ENCODE results near the gene BSN. TPM values are rescaled to one million over a fixed set of nuclear protein-coding genes. Genes with fewer than 3 reads are reported as not detected.

BSN gene
- total and polyA plus RNA-seq, 5 experiments from 2014 or later, result 0.19 to 0.23 (median 0.22) TPM; not detected in 2

DNA sequence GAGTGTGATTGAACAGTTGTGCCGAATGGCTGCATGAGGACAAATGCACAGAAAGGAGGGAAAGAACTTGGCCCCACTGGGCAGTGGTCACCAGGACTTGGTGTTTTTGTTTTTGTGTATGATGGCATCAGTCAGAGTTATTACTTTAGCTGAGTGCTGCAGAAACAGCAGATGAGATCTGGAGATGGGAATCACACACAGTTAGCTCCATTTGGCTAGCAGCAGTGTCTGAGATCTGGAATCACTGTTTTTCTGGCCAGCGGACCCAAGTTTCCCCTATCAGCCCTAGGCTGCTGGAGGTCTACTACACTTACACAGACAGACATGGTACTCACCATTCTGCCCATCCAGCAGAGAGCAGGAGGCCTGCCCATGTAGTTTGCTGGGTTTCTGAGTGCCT, 74.0 kb downstream of the BSN start:
- H3K4me1 Mint-ChIP-seq, result peaks cover 0 to 1% (median 0%) of the 10 kb centered on the region in 4 donors
- peaks cover 0 to 3% (median 0%) of the 10 kb centered on the region in 3 donors for H3K36me3 Mint-ChIP-seq
- H3K4me3 Mint-ChIP-seq, result no peak overlapping the region
- no peak overlapping the region for H3K27ac Mint-ChIP-seq
- POLR2A ChIA-PET, result no interaction called here
- DNase-seq, result no peak
- H3K9me3 Mint-ChIP-seq, result peaks cover 0 to 4% (median 0%) of the 10 kb centered on the region in 9 donors
- H3K27me3 Mint-ChIP-seq, result peaks cover 0 to 10% (median 5%) of the 10 kb centered on the region in 5 donors
- no peak for ATAC-seq

GRCh38 chr3:49629451-49629850, 75.2 kb downstream of the BSN start:
- Mint-ChIP-seq H3K4me1 (peaks cover 0 to 1% (median 0%) of the 10 kb centered on the region in 4 donors), H3K27ac (no peak overlapping the region), H3K4me3 (no peak overlapping the region), H3K36me3 (peaks cover 0 to 3% (median 0%) of the 10 kb centered on the region in 3 donors), H3K27me3 (peaks cover 0 to 10% (median 5%) of the 10 kb centered on the region in 5 donors), H3K9me3 (peaks cover 0 to 4% (median 0%) of the 10 kb centered on the region in 9 donors)
- ATAC-seq (no peak), DNase-seq (no peak)
- POLR2A ChIA-PET, result no interaction called here

DNA sequence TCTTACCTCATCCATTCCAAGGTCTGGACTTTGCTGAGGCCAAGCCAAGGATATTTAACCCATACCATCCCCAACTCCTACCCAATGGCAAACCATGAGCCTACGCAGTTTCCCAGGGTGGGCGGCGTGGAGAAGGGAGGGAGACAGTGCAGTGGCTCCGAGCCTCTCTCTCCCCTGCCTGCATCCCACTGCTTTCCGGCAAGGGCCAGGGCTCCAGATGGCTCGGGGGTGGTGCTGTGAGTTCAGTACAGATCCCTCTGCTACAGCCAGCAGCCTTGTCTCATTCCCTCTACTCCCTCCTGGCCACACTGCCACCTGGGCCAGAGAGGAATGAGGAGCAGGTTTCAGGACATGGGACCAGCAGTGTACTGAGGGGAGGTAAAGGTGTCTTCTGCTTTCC, 75.6 kb downstream of the BSN start:
- POLR2A ChIA-PET, result no interaction called here
- H3K9me3 Mint-ChIP-seq, result peaks cover 0 to 4% (median 0%) of the 10 kb centered on the region in 9 donors

GRCh38 chr3:49630784-49631183, 76.5 kb downstream of the BSN start:
- DNase-seq, result no peak
- H3K4me3 Mint-ChIP-seq, result no peak overlapping the region
- POLR2A ChIA-PET, result no interaction called here
- H3K4me1 Mint-ChIP-seq, result peaks cover 0 to 1% (median 0%) of the 10 kb centered on the region in 4 donors
- H3K9me3 Mint-ChIP-seq, result peaks cover 0 to 4% (median 0%) of the 10 kb centered on the region in 9 donors
- ATAC-seq, result no peak
- H3K27ac Mint-ChIP-seq, result peak overlapping the region in 1 of 10 donors; percentile 61
- H3K36me3 Mint-ChIP-seq, result peaks cover 0 to 2% (median 0%) of the 10 kb centered on the region in 3 donors
- H3K27me3 Mint-ChIP-seq, result peaks cover 0 to 10% (median 5%) of the 10 kb centered on the region in 5 donors

More for the DNA sequence above, 75.6 kb downstream of the BSN start:
- no peak overlapping the region for H3K27ac Mint-ChIP-seq
- H3K4me3 Mint-ChIP-seq, result no peak overlapping the region
- H3K27me3 Mint-ChIP-seq, result peaks cover 0 to 10% (median 5%) of the 10 kb centered on the region in 5 donors
- no peak for DNase-seq
- ATAC-seq, result no peak
- peaks cover 0 to 3% (median 0%) of the 10 kb centered on the region in 3 donors for H3K36me3 Mint-ChIP-seq
- peaks cover 0 to 1% (median 0%) of the 10 kb centered on the region in 4 donors for H3K4me1 Mint-ChIP-seq

GRCh38 chr3:49634736-49635135, 80.5 kb downstream of the BSN start:
- Mint-ChIP-seq H3K27me3 (peaks cover 0 to 10% (median 5%) of the 10 kb centered on the region in 5 donors), H3K4me1 (peaks cover 0 to 1% (median 0%) of the 10 kb centered on the region in 4 donors), H3K9me3 (peaks cover 0 to 4% (median 0%) of the 10 kb centered on the region in 9 donors), H3K4me3 (no peak overlapping the region), H3K27ac (peak overlapping the region in 1 of 10 donors; percentile 62), H3K36me3 (peaks cover 0 to 2% (median 0%) of the 10 kb centered on the region in 3 donors)
- ATAC-seq, result no peak
- POLR2A ChIA-PET, result no interaction called here
- DNase-seq, result no peak

DNA sequence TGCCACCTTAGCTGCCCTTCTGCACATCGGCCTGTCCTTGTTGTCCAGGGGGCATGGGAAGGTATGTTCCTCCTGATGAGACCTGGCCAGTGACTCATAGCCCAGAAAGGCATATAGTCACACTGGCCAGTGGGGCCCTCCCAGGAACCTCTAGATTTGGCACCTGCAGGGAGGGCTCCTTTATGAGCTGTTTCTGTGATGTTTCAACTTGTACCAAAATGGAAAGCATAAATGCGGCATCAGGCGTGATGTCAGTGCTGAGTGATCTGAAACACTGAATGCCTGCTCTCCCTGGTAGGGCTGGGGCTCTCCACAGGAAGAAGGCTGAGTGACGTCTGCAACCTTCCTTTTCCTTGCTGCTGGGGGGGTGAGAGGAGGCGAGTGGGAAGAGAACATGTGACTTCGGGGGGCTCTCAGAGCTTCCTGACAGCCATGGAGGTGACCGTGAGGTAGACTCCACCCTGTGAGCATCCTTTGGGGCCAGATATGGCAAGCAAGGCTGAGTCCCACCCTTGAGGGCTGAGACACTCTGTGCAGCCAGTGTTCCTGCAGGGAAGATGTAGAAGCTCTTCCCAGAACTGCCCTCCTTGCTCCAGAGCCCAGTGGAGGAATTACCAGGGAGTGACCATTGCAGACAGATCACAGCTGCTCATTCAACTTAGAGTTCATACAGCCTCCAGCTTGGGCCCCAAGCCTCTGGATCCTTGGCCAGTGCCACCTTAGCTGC, 82.8 kb downstream of the BSN start:
- Mint-ChIP-seq H3K4me3 (no peak overlapping the region), H3K36me3 (no peaks in the 10 kb centered on the region), H3K27ac (no peak overlapping the region), H3K4me1 (no peaks in the 10 kb centered on the region), H3K27me3 (no peaks in the 10 kb centered on the region), H3K9me3 (no peaks in the 10 kb centered on the region)
- ATAC-seq (no peak), DNase-seq (no peak)
- POLR2A ChIA-PET, result no interaction called here

DNA sequence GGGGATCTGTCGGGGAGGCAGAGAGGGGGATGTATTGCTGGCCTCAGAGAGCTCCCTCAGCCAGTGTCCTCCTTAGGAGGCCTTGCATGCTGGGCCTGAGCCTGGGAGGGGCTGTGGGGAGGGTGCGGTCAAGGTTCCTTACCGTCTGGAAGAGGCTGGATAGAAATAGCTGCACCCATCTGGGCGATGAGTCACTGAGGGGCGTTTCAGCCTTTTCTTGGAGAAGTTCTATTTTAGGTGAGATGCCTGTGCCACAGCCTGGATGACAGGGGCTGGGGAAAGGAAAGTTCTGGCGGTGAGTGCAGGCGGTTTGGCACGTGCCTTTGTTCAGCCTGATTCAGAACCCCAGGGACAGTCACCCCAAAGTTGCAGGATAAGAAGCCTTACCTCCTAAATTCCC, 84.2 kb downstream of the BSN start:
- Mint-ChIP-seq H3K4me1 (no peaks in the 10 kb centered on the region), H3K27me3 (no peaks in the 10 kb centered on the region), H3K4me3 (no peak overlapping the region), H3K36me3 (no peaks in the 10 kb centered on the region), H3K27ac (no peak overlapping the region), H3K9me3 (no peaks in the 10 kb centered on the region)
- ATAC-seq, result no peak
- no peak for DNase-seq
- POLR2A ChIA-PET, result no interaction called here

DNA sequence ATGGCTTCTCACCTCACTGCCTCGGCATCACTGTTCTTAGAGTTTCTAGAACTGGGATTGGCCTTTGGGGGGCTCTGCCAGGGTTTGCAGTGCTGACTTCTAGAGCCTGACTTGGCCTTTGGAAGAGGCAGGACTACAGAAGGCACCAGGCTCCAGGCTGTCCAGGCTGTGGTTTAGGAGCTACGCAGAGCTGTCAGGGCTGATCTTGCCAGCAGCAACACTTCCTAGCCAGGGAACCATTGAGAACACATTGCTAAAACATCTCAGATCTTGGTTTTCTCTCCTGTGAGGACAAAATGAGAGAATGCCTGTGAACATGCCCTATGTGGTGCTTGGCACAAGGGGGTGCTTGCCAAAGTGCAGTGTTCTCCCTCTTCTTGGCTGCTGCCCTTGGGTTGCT, 85.3 kb downstream of the BSN start:
- no peaks in the 10 kb centered on the region for H3K4me1 Mint-ChIP-seq
- no peak for DNase-seq
- no peaks in the 10 kb centered on the region for H3K9me3 Mint-ChIP-seq
- H3K4me3 Mint-ChIP-seq, result no peak overlapping the region
- no peaks in the 10 kb centered on the region for H3K36me3 Mint-ChIP-seq
- H3K27ac Mint-ChIP-seq, result peak overlapping the region in 1 of 10 donors; percentile 79
- no peak for ATAC-seq
- H3K27me3 Mint-ChIP-seq, result no peaks in the 10 kb centered on the region
- POLR2A ChIA-PET, result no interaction called here

DNA sequence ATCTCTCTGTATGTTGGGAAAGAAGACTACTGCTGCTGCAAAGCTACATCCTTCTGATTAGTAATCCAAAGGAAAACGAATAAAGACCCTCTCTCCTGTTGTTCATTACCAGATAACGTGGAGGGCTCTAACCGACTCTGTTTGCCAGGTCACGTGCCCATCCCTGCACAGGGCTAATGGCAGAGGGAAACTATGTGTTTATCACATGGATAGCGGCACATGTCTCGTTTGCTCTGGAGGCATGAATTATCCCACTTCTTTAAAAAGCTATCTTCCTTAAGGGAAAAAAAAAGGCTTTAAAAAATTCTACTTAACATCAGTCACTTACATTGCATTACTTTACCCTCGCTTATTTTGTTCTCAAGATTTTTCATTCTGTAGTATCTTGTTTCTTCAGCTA, 87.0 kb downstream of the BSN start:
- POLR2A ChIA-PET, result interaction anchor here (0.6 kb wide), 1 partner anchor 142 kb away, joined by 4 read pairs; no protein-coding TSS in a partner anchor
- H3K4me3 Mint-ChIP-seq, result no peak overlapping the region
- H3K9me3 Mint-ChIP-seq, result no peaks in the 10 kb centered on the region
- H3K27me3 Mint-ChIP-seq, result no peaks in the 10 kb centered on the region
- H3K27ac Mint-ChIP-seq, result no peak overlapping the region
- no peaks in the 10 kb centered on the region for H3K4me1 Mint-ChIP-seq
- no peaks in the 10 kb centered on the region for H3K36me3 Mint-ChIP-seq
- no peak for ATAC-seq
- no peak for DNase-seq

DNA sequence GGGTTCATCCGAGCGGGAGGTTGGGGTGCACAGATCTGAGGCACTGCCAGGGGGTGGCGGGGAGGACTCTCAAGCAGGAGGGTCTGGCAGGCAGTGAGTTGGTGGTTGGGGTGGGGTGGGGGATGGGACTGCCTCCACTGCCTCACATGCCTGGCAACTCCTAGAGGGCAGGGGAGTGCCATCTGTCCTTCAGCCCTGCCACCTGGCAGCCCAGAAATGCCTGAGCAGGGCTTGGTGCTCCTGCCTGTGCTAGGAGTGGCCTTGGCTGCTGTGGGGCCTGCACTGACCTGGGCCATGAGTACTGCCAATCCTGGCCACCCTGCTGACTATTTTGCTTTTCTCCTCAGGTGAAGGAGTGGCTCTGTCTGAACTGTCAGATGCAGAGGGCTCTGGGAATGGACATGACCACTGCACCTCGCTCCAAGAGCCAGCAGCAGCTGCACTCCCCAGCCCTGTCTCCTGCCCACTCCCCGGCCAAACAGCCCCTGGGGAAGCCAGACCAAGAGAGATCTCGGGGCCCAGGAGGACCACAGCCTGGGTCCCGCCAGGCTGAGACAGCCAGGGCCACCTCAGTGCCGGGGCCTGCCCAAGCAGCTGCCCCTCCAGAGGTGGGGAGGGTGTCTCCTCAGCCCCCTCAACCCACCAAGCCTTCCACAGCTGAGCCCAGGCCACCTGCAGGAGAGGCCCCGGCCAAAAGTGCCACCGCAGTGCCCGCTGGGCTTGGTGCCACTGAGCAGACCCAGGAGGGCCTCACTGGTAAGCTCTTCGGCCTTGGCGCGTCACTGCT, 87.8 kb downstream of the BSN start:
- Mint-ChIP-seq H3K4me3 (no peak overlapping the region), H3K9me3 (no peaks in the 10 kb centered on the region), H3K27ac (no peak overlapping the region), H3K27me3 (no peaks in the 10 kb centered on the region), H3K36me3 (no peaks in the 10 kb centered on the region), H3K4me1 (no peaks in the 10 kb centered on the region)
- ATAC-seq (no peak), DNase-seq (no peak)
- POLR2A ChIA-PET, result no interaction called here

- Mint-ChIP-seq H3K36me3 (no peaks in the 10 kb centered on the region), H3K4me3 (no peak overlapping the region), H3K27me3 (no peaks in the 10 kb centered on the region), H3K9me3 (no peaks in the 10 kb centered on the region), H3K27ac (no peak overlapping the region), H3K4me1 (no peaks in the 10 kb centered on the region)
- DNase-seq (no peak), ATAC-seq (no peak)
- POLR2A ChIA-PET, result no interaction called here
These were observed 88.5 kb downstream of the BSN start for GRCh38 chr3:49642708-49643145.

DNA sequence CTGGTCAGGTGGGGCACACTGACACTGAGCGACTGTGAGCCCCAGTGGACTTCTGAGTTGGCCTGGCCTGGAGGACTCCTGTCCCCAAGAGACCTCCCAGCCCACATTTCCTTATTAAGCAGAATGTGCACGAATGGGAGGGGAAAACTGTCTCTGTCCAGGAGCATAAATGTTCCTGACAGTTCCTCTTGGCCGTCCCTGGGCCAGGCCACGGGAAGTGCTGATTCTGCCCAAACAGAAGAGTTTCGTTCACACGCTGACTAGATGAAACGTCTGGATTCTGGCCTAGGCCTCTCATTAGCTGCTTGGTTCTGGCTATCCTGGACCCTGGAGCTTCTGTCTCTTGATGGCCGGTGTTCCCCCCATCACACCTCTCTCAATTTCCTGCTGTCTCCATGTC, 90.4 kb downstream of the BSN start:
- Mint-ChIP-seq H3K27ac (no peak overlapping the region), H3K9me3 (no peaks in the 10 kb centered on the region), H3K36me3 (no peaks in the 10 kb centered on the region), H3K27me3 (no peaks in the 10 kb centered on the region), H3K4me3 (no peak overlapping the region), H3K4me1 (no peaks in the 10 kb centered on the region)
- ATAC-seq (no peak), DNase-seq (no peak)
- POLR2A ChIA-PET, result no interaction called here

GRCh38 chr3:49646236-49646635, 92.0 kb downstream of the BSN start:
- ATAC-seq, result no peak
- no peaks in the 10 kb centered on the region for H3K27me3 Mint-ChIP-seq
- no peak overlapping the region for H3K4me3 Mint-ChIP-seq
- H3K27ac Mint-ChIP-seq, result no peak overlapping the region
- H3K9me3 Mint-ChIP-seq, result no peaks in the 10 kb centered on the region
- no peaks in the 10 kb centered on the region for H3K36me3 Mint-ChIP-seq
- no peaks in the 10 kb centered on the region for H3K4me1 Mint-ChIP-seq
- no peak for DNase-seq
- POLR2A ChIA-PET, result no interaction called here
